HG03066 (cell line): ENCODE results near the gene CYBA.

Experiments
- ATAC-seq: cut with Tn5 transposase; IDR thresholded peaks from one replicate; pipeline ENCODE4 v1.9.1; 2021; ENCODE audit warnings: low read depth; ENCODE audit not compliant: unreplicated experiment

The CYBA gene

GRCh38 chr16:88662843-88663606, 12.2 kb upstream of the CYBA start, which contains the start of gene MVD:
MVD (minus strand) TSS chr16:88663091; CDS start chr16:88663080, 11 bp downstream.
- ATAC-seq, result peak; percentile 95

GRCh38 chr16:88662222-88662842, 11.5 kb upstream of the CYBA start:
- ATAC-seq, result no peak

GRCh38 chr16:88661468-88661867, 10.6 kb upstream of the CYBA start:
- ATAC-seq, result no peak

- no peak for ATAC-seq
These were observed 8.3 kb upstream of the CYBA start for GRCh38 chr16:88659160-88659559.

GRCh38 chr16:88658714-88659113, 7.9 kb upstream of the CYBA start:
- no peak for ATAC-seq

GRCh38 chr16:88657371-88657770, 6.5 kb upstream of the CYBA start:
- ATAC-seq, result no peak

GRCh38 chr16:88656291-88656980, 5.6 kb upstream of the CYBA start:
- no peak for ATAC-seq

- no peak for ATAC-seq
These were observed 5.0 kb upstream of the CYBA start for GRCh38 chr16:88655733-88656281.

- ATAC-seq, result no peak
These were observed 4.3 kb upstream of the CYBA start for GRCh38 chr16:88655053-88655732.

- no peak for ATAC-seq
These were observed 3.7 kb upstream of the CYBA start for GRCh38 chr16:88654363-88655052.

GRCh38 chr16:88653596-88654362, 2.9 kb upstream of the CYBA start:
- ATAC-seq, result no peak

- no peak for ATAC-seq
These were observed 2.2 kb upstream of the CYBA start for GRCh38 chr16:88653101-88653500.

GRCh38 chr16:88652762-88653063, 1.9 kb upstream of the CYBA start:
- ATAC-seq, result no peak

- ATAC-seq, result no peak
These were observed 1.3 kb upstream of the CYBA start for GRCh38 chr16:88651989-88652761.

- ATAC-seq, result peak; percentile 74
These were observed 579 bp upstream of the CYBA start for GRCh38 chr16:88651276-88651988.

- peak; percentile 6 for ATAC-seq
These were observed 717 bp downstream of the CYBA start for GRCh38 chr16:88649924-88650748.

GRCh38 chr16:88649195-88649923, 1.5 kb downstream of the CYBA start:
- no peak for ATAC-seq
